VCaP (cell line): Measurements from ENCODE around the gene MVB12A.

Experiments
- H3K27ac ChIP-seq: fragments of 450-650 bp; 2 replicates; pipeline ENCODE4 v1.5.1; 2017
- CTCF ChIP-seq: fragments of 450-650 bp; conservative IDR thresholded peaks from 2 replicates; pipeline ENCODE4 v1.5.1; 2017; ENCODE audit warnings: mild to moderate bottlenecking, moderate library complexity

MVB12A gene

GRCh38 chr19:17448131-17448967, 28.5 kb downstream of the MVB12A start, which contains the start of gene TMEM221:
TSS of gene TMEM221 (minus strand) at chr19:17448668. CDS start at chr19:17448462, 206 bp downstream.
- no peak within 1 kb of the TSS for H3K27ac ChIP-seq
- TF ChIP-seq CTCF: peak; percentile 61

GRCh38 chr19:17450264-17451075, 30.6 kb downstream of the MVB12A start:
- no peak overlapping the region for H3K27ac ChIP-seq
- TF ChIP-seq CTCF: no peak

GRCh38 chr19:17451820-17452219, 32.0 kb downstream of the MVB12A start:
- no peak overlapping the region for H3K27ac ChIP-seq
- TF ChIP-seq CTCF: no peak

- H3K27ac ChIP-seq: no peak overlapping the region
- no peak for TF ChIP-seq CTCF
These were observed 34.8 kb downstream of the MVB12A start for GRCh38 chr19:17454576-17455071.

GRCh38 chr19:17455308-17456123, 35.7 kb downstream of the MVB12A start:
- TF ChIP-seq CTCF: no peak
- no peak overlapping the region for H3K27ac ChIP-seq

GRCh38 chr19:17456127-17456526, 36.3 kb downstream of the MVB12A start:
- TF ChIP-seq CTCF: no peak
- no peak overlapping the region for H3K27ac ChIP-seq
